H1 (cell line): ENCODE results near the gene SULF2. TPM values are rescaled to one million over a fixed set of nuclear protein-coding genes. Genes with fewer than 3 reads are reported as not detected.

Experiments used
- CBX5 ChIP-seq: fragments of 300-800, 300-1000 bp; sonication (generic); IDR thresholded peaks from 2 replicates; pipeline ENCODE4 v1.7.1; 2016; ENCODE audit warnings: antibody characterized with exemption, low read length, low read depth
- CHD7 ChIP-seq: fragments of 300-600 bp; sonication (generic); IDR thresholded peaks from 2 replicates; pipeline ENCODE4 v1.7.1; 2012; ENCODE audit warnings: low read length, moderate library complexity, mild to moderate bottlenecking, inconsistent platforms; ENCODE audit not compliant: insufficient replicate concordance
- EGR1 ChIP-seq: IDR thresholded peaks from 2 replicates; pipeline ENCODE4 v1.6.1; 2011; ENCODE audit warnings: low read depth, low read length, borderline replicate concordance
- HDAC2 ChIP-seq, 2 experiments: fragments of 300-600 bp in 1 of 2; sonication (generic) in 1 of 2; IDR thresholded peaks; 2 replicates each; pipeline ENCODE4 v1.6.1; 2011 to 2012; ENCODE audit warnings: low read depth in 2 of 2, low read length in 2 of 2, mild to moderate bottlenecking in 2 of 2, moderate library complexity in 2 of 2, borderline replicate concordance in 1 of 2, inconsistent platforms in 1 of 2
- POLR2A ChIP-seq, 2 experiments: IDR thresholded peaks; 1 replicate in 1 of 2; 2 replicates in 1 of 2; pipeline ENCODE4 v1.6.1; 2011; ENCODE audit warnings: low read depth in 2 of 2, low read length in 2 of 2, mild to moderate bottlenecking in 2 of 2; ENCODE audit errors: control extremely low read depth in 1 of 2
- SP4 ChIP-seq: IDR thresholded peaks from 2 replicates; pipeline ENCODE4 v1.6.1; 2012; ENCODE audit warnings: low read length, inconsistent platforms
- SUZ12 ChIP-seq: fragments of 200-600 bp; sonication (generic); IDR thresholded peaks from 2 replicates; pipeline ENCODE4 v1.6.1; 2012; ENCODE audit warnings: mild to moderate bottlenecking, inconsistent platforms, low read length, moderate library complexity, mixed read lengths
- polyA plus RNA-seq, 7 experiments: library from polyadenylated mRNA; depleted of rRNA in 3 of 7; stranded (reverse) in 5 of 7; unstranded in 2 of 7; fragments of >200 nt in 5 of 7; fragments of 200-250 nt in 2 of 7; gene quantifications; 1 replicate in 5 of 7; 2 replicates in 1 of 7; 4 replicates in 1 of 7; pipeline versions ENCODE4 v1.2.1 to v1.2.3, GENCODE V29; 2011 to 2013; ENCODE audit warnings: missing spikeins in 2 of 7, mixed read lengths in 2 of 7
- total RNA-seq: library from RNA; stranded (reverse); fragmentation: NEBNext Ultra II Directional; extraction: Animal tissue kit (Norgen Biotek cat#: 25700); gene quantifications from 2 replicates; pipeline ENCODE4 v1.2.1, GENCODE V29; 2021

Gene SULF2
- total and polyA plus RNA-seq, 2 of the 8 experiments (the other 6 are each of a cell fraction or from before 2014, with no cell fraction given), result 15.7 to 28.2 TPM

GRCh38 chr20:47800623-47801022 is 15.3 kb upstream of the SULF2 start (continued):
- no peak for TF ChIP-seq HDAC2 (IDR thresholded peaks at IDR 0.05; ENCODE audit: borderline replicate concordance in 1 of 2, low read depth in 2 of 2, low read length in 2 of 2)
- no peak for TF ChIP-seq POLR2A (IDR thresholded peaks at IDR 0.05; ENCODE audit: control extremely low read depth in 1 of 2, low read depth in 2 of 2, low read length in 2 of 2)
- TF ChIP-seq SUZ12, result no peak
- TF ChIP-seq CHD7, result no peak
- TF ChIP-seq EGR1, result no peak
- no peak for TF ChIP-seq CBX5
- no peak for TF ChIP-seq SP4
